Skeletal muscle tissue (tissue), 4 donors: ENCODE results near the gene CDKAL1. TPM values are rescaled to one million over a fixed set of nuclear protein-coding genes. Genes with fewer than 3 reads are reported as not detected.
"Not testable (repeated sequence)": the region's sequence is repeated elsewhere in the genome, so short reads cannot be mapped to it uniquely, and the experiment has no call there.

ENCODE experiments used
- H3K27ac ChIP-seq: one replicate; pipeline ENCODE4 v1.7.0; 2013; ENCODE audit warnings: mild to moderate bottlenecking, low read depth, low read length, inconsistent platforms
- H3K27me3 ChIP-seq, 3 donors: one replicate each; pipeline ENCODE4 v1.7.0; 2013; ENCODE audit warnings: low read length in 3 of 3; ENCODE audit not compliant: control insufficient read depth in 3 of 3, insufficient read depth in 3 of 3
- H3K36me3 ChIP-seq, 3 donors: one replicate each; pipeline ENCODE4 v1.7.0; 2013; ENCODE audit warnings: low read length in 3 of 3; ENCODE audit not compliant: control insufficient read depth in 3 of 3, insufficient read depth in 3 of 3
- H3K4me1 ChIP-seq, 3 donors: one replicate each; pipeline ENCODE4 v1.7.0; 2013; ENCODE audit warnings: low read length in 3 of 3, mild to moderate bottlenecking in 3 of 3; ENCODE audit not compliant: control insufficient read depth in 3 of 3, insufficient read depth in 3 of 3
- H3K4me3 ChIP-seq, 3 donors: one replicate each; pipeline ENCODE4 v1.7.0; 2013; ENCODE audit warnings: low read length in 3 of 3
- H3K9ac ChIP-seq, 3 donors: one replicate each; pipeline ENCODE4 v1.7.0; 2013; ENCODE audit warnings: low read length in 3 of 3, mild to moderate bottlenecking in 3 of 3, moderate library complexity in 2 of 3, low read depth in 1 of 3
- H3K9me3 ChIP-seq, 3 donors: one replicate each; pipeline ENCODE4 v1.7.0; 2013; ENCODE audit warnings: low read length in 3 of 3; ENCODE audit not compliant: control insufficient read depth in 3 of 3
- total RNA-seq: library from RNA; depleted of rRNA; stranded (reverse); fragments of >200 nt; gene quantifications from one replicate; pipeline ENCODE4 v1.2.3, GENCODE V29; 2014
- donor health status: Osteomylitis.

Gene CDKAL1
- total RNA-seq, 1 donor from 2014 or later: 42.8 TPM

DNA sequence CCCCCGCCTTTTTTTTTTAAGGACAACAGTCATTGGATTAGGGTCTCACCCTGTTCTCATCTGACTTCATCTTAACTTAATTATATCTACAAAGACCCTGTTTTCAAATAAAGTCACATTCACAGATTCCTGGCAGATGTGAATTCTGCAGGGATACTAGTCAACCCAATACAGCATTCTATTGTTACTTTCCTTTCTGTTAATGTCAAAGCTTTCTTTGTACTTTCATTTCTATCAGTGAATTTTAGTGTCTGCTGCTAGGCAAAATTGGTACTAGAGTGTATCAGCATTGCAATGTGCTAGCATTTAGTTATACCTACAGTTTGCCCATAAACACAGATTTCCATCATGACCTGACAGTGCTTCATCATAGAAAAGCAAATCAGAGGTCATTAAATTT lies 281.9 kb downstream of the CDKAL1 start:
- no peaks in the 10 kb centered on the region for H3K27me3 ChIP-seq
- H3K4me1 ChIP-seq: peaks cover 0 to 5% (median 4%) of the 10 kb centered on the region in 3 donors
- H3K9me3 ChIP-seq: no peaks in the 10 kb centered on the region
- H3K27ac ChIP-seq: no peak overlapping the region
- H3K9ac ChIP-seq: no peak overlapping the region
- no peaks in the 10 kb centered on the region for H3K36me3 ChIP-seq
- no peak overlapping the region for H3K4me3 ChIP-seq

DNA sequence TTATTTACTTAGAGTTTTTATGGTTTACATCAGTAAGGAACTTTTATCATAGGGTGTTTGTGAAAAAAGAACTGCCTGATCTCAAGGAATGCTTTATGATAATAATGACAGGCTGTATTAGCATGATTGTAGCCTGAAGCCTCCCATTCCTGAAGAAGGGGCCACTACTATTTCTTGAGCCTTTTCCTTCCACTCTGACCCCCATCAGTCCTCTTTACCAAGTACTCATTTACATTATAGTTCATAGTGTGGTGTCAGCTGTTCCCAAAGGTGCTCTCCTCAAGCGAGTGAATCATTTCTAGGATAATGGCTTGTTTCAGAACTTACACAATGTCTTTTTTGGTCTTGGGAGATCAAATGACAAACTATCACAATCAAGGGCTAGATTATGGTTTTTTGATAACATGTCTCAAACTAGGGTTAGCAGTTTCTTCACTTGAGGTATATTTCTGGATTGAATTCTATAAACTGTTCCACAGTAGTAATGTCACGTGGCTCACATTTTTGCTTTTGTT lies 283.6 kb downstream of the CDKAL1 start:
- H3K9me3 ChIP-seq: no peaks in the 10 kb centered on the region

DNA sequence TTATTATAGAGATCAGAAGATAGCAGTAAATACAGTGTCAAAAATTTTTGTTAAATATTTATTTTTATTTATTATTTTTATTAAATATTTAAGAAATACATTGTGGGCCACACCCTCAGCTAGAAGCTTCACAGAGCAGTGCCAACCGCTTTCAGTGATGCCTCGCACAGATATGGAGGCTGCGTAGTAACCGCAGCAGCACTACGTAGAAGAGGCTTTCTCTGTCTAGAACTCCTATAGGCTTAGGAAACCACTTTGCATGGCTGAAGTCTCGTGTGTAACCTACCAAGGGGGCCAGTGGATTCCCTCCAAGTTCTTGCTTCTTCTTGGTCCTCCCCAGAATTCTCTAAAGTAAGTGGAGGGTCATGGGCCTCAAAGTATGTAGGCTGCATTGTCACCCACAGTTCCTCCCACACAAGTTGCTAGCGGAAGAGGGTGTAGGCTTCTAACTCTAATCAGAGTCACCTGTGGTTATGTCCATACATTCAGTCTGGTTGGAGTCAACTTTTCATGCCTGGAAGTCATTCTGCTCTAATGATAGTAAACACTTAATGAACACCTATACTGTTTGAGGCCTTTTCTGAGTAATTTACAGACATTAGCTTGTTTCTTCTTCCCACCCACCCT lies 285.6 kb downstream of the CDKAL1 start:
- Histone ChIP-seq H3K27ac (no peak overlapping the region), H3K9me3 (peaks cover 0 to 5% (median 0%) of the 10 kb centered on the region in 3 donors), H3K9ac (no peak overlapping the region), H3K36me3 (no peaks in the 10 kb centered on the region), H3K4me1 (no peaks in the 10 kb centered on the region), H3K27me3 (no peaks in the 10 kb centered on the region), H3K4me3 (no peak overlapping the region)

More for the DNA sequence above, 283.6 kb downstream of the CDKAL1 start:
- Histone ChIP-seq H3K4me1 (no peaks in the 10 kb centered on the region), H3K27ac (no peak overlapping the region), H3K9ac (no peak overlapping the region), H3K4me3 (no peak overlapping the region), H3K27me3 (no peaks in the 10 kb centered on the region), H3K36me3 (no peaks in the 10 kb centered on the region)

DNA sequence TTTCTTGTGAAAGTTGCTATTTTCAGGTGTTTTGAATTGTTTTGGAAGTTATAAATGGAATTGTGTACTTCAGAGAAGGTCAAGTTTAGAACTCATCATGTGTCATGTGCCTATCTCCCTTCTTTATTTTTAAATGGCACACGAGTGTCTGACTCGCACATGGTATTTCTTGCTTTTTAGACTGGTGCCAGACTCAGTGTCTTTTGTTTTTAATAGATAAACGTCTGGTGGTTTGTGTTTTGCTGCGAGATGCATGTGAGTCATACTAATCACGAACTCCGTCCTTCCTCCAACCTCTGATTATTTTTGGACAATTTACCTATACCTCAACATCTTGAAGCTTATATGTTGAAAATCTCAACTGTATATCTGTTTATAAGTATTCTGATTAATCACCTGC lies 292.1 kb downstream of the CDKAL1 start:
- H3K9ac ChIP-seq: no peak overlapping the region
- H3K27ac ChIP-seq: no peak overlapping the region
- no peaks in the 10 kb centered on the region for H3K4me1 ChIP-seq
- no peaks in the 10 kb centered on the region for H3K36me3 ChIP-seq
- H3K27me3 ChIP-seq: no peaks in the 10 kb centered on the region
- no peak overlapping the region for H3K4me3 ChIP-seq
- peaks cover 0 to 5% (median 0%) of the 10 kb centered on the region in 3 donors for H3K9me3 ChIP-seq

DNA sequence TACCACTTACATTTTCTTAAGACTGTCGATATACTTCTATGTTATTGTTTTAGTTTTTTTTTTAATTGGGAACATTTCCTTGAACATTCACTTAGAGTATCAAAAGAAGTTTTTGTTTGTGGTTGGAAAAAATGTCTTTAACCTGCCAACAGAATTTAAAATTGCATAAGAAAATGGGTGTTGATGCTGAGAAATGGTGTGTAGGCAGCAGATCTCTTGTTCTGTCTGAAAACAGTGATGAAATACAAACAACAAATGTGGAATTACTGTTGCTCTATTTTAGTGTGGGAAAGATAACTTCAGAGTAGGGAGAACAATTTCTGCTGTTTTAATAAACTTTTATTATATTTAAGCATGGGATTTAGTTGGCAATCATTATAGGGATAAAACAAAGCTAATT lies 293.5 kb downstream of the CDKAL1 start:
- Histone ChIP-seq H3K36me3 (no peaks in the 10 kb centered on the region), H3K4me1 (no peaks in the 10 kb centered on the region), H3K9ac (no peak overlapping the region), H3K4me3 (no peak overlapping the region), H3K27me3 (no peaks in the 10 kb centered on the region), H3K9me3 (peaks cover 0 to 5% (median 0%) of the 10 kb centered on the region in 3 donors), H3K27ac (no peak overlapping the region)

DNA sequence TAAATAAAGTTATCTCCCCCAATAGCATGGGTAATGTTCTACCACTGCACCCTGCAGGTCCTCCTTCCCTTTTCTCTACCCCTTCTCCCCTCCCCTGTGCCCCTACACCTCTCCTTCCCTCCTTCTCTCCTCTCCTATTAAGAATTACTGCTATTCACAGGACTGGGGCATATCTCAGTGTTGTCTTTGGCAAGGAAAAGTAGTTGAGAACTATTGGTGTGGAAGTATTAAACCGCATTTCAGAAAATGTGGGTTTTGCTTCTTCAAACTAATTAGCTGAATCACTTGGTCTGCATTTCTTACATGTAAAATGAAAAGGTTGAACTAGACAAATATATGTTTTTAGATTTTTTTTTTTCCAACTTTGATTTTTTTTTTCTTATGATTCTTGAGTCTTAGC lies 296.3 kb downstream of the CDKAL1 start:
- Histone ChIP-seq H3K27ac (no peak overlapping the region), H3K9ac (no peak overlapping the region), H3K36me3 (no peaks in the 10 kb centered on the region), H3K4me1 (no peaks in the 10 kb centered on the region), H3K4me3 (no peak overlapping the region), H3K27me3 (no peaks in the 10 kb centered on the region), H3K9me3 (no peaks in the 10 kb centered on the region)

DNA sequence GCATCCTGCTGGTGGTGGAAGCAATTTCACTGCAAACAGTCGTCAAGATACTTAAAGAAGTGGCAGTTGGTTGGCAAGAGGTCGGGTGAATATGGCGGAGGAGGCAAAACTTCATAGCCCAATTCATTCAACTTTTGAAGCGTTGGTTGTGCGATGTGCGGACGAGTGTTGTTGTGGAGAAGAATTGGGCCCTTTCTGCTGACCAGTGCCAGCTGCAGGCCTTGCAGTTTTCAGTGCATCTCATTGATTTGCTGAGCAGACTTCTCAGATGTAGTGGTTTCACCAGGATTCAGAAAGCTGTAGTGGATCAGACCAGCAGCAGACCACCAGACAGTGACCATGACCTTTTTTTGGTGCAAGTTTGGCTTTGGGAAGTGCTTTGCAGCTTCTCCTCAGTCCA lies 297.0 kb downstream of the CDKAL1 start:
- H3K9me3 ChIP-seq, H3K4me1 ChIP-seq: not testable (repeated sequence)

DNA sequence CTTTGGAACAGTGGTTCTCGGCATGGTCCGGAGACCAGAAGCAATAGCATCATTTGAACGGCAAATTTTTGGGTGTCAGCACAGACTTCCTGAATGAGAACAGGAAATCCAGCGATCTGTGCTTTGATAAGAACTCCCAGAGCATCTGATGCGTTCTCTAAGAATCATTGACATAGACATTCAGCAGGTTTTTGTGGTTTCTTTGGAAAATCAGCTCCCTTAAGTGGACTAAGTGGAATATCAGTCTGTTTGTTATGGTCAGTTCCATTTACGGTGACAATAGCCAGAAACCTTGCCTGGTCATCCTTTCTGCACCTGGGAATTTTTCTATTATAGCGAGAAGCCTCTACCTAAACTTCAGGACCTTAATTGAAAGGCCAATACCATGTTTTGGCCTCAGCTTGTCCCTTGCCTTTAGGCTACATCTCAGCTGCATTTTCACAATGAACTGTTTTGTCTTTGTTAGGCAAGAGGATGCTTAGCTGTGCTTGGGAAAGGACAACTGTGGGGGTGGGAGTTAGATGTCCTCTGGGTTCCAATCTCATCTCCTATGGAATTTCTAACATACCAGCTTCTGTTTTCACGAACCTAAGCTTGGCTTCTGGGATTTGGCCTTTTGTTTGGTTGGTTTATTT lies 299.7 kb downstream of the CDKAL1 start:
- no peak overlapping the region for H3K4me3 ChIP-seq
- no peaks in the 10 kb centered on the region for H3K27me3 ChIP-seq
- no peaks in the 10 kb centered on the region for H3K9me3 ChIP-seq
- no peaks in the 10 kb centered on the region for H3K36me3 ChIP-seq
- no peak overlapping the region for H3K27ac ChIP-seq
- H3K9ac ChIP-seq: no peak overlapping the region
- H3K4me1 ChIP-seq: no peaks in the 10 kb centered on the region

More for the DNA sequence above, 297.0 kb downstream of the CDKAL1 start:
- not testable (repeated sequence) for H3K27me3 ChIP-seq, H3K36me3 ChIP-seq, H3K9ac ChIP-seq, H3K4me3 ChIP-seq, H3K27ac ChIP-seq

DNA sequence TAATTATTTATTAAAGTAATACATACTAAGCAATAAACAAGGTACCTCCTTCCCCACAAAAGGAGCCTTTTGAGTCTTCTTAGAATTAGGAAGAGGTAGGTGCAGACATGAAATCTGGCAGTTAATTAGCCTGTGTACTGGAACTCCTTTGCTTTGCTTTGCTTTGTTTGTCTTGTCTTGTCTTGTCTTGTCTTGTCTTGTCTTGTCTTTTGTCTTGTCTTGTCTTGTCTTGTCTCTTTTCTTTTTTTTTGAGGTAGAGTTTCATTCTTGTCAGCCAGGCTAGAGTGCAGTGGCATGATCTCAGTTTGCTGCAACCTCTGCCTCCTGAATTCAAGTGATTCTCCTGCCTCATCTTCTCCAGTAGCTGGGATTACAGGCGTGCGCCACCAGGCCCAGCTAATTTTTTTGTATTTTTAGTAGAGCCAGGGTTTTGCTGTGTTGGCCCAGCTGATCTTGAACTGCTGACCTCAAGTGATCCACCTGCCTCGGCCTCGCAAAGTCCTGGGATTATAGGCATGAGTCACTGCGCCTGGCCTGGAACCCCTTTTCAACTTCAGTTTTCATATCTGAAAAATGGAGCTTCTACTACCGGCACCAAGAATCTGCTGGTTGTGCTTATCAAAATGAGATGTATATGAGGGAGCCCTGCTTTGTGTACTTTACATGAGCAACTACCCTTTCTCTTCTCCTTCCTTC lies 301.2 kb downstream of the CDKAL1 start:
- H3K9ac ChIP-seq: no peak overlapping the region
- no peaks in the 10 kb centered on the region for H3K36me3 ChIP-seq

DNA sequence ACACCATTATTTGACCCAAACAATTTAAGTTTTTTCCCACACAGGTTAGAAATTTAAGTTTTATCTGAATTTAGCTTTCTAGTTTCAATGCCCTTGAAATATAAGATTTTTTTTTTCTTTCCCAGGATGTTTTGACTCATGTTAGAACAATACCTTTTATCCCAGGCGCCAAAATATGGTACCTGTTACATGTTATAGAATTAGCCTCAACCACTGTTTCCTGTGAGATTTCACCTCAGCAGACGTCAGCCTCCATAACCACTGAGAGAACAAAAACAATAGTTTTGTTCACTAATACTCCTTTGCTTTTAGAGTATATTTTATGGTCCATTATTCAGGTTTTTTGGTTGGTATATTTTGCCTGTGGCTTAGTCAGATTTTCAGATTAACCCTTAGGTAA lies 302.9 kb downstream of the CDKAL1 start:
- Histone ChIP-seq H3K4me1 (no peaks in the 10 kb centered on the region), H3K36me3 (no peaks in the 10 kb centered on the region), H3K27me3 (no peaks in the 10 kb centered on the region), H3K9ac (no peak overlapping the region), H3K4me3 (no peak overlapping the region), H3K9me3 (no peaks in the 10 kb centered on the region), H3K27ac (no peak overlapping the region)

More for the DNA sequence above, 301.2 kb downstream of the CDKAL1 start:
- H3K4me3 ChIP-seq: no peak overlapping the region
- no peaks in the 10 kb centered on the region for H3K4me1 ChIP-seq
- no peak overlapping the region for H3K27ac ChIP-seq
- H3K27me3 ChIP-seq: no peaks in the 10 kb centered on the region
- no peaks in the 10 kb centered on the region for H3K9me3 ChIP-seq
